GM21717 (cell line): ENCODE results near the gene PLA2G1B.
A peak's percentile ranks its signal among the peaks of the same experiment; 100 is the strongest.
"Not testable (repeated sequence)": the region's sequence is repeated elsewhere in the genome, so short reads cannot be mapped to it uniquely, and the experiment has no call there.

Experiments
- ATAC-seq: cut with Tn5 transposase; IDR thresholded peaks from one replicate; pipeline ENCODE4 v1.9.1; 2021; ENCODE audit warnings: mild to moderate bottlenecking, moderate library complexity; ENCODE audit not compliant: unreplicated experiment

The PLA2G1B gene

DNA sequence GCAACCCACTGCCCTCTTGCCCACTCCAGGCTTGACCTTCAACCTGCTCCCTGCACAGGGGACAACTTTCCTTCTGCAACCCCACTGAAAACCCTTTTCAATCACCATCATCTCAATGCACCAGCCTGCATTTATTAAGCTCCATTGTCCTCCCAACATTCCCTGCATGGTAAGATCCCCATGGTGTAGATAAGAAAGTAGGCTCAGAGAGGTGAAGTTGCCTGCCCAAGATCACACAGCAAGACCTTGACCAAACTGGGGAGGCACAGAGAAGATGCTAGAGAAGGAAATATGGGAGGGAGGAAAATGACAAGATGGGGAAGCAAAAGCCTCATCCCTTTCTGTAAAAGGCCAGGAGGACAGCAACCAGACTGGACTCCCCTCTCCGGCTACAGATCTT is 31.5 kb upstream of the PLA2G1B start:
- no peak for ATAC-seq

DNA sequence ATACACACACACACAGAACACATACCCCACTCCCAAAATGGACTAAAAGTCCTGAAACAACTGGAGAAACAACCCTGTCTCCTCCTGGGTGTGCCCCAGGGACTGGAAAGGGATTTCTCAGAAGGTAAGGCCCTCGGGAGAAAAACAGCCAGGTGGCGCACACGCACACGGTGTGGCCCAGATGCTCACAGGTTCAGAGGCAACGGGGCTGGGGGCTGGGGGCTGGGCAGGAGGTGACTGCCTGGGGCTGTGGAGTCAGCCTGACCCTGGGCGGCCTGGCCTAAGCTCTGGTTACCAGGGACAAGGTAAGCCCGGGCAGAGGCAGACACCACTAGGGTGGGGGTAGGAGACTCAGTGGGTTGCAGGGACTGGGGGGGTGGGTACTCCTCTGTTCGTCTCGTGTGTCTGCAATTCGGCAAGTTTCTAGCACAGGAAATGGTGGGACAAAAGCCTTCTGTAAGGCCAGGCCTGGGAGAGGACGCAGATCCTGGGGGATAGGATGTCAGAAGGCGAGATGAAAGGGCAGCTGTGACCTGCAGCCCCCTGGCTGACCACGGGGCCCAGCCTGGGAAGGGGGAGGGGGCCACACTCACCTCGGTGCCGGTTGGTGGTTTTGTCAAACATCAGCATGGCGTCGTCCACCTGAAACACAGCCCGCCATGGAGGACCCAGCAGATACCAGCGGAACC is 31.0 kb upstream of the PLA2G1B start:
- no peak for ATAC-seq

DNA sequence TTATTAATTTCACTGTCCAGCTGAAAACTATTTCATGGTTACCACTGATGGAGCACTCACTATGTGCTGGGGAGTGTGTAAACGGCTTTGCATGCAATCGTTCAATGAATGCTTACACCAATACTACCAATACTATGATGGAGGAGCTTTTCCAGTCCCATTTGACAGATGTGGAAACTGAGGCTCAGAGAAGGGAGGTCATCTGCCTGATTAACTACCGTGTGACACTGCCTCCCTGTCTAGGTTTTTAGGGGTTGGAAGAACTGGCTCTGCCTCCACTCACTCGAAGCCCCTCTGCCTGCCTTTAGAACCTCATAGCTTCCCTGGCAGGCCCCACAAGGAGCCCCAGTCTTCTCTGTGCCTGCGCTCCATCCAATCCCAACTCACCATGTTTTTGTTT is 29.5 kb upstream of the PLA2G1B start:
- no peak for ATAC-seq

DNA sequence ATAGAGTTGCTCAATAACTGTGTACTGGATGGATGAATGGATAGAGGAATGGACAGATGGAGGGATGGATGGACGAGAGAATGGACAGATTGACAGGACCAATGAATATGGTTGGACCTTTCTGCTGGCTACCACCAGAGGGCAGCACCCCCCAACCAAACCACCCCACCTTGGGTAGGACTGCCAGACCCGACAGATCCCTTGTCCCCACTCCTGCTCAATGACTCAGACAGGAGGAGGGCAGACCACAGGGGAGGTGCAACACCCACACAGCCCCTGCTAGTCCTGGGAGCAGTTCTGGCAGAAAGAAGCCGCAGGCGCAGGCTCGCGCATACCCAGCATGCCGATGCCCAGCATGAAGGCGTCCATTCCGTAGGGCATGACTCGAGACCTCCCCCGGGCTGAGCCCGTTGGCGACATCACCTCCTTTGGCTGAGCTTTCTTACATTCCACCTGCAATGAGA is 29.0 kb upstream of the PLA2G1B start:
- peak; percentile 56 for ATAC-seq

DNA sequence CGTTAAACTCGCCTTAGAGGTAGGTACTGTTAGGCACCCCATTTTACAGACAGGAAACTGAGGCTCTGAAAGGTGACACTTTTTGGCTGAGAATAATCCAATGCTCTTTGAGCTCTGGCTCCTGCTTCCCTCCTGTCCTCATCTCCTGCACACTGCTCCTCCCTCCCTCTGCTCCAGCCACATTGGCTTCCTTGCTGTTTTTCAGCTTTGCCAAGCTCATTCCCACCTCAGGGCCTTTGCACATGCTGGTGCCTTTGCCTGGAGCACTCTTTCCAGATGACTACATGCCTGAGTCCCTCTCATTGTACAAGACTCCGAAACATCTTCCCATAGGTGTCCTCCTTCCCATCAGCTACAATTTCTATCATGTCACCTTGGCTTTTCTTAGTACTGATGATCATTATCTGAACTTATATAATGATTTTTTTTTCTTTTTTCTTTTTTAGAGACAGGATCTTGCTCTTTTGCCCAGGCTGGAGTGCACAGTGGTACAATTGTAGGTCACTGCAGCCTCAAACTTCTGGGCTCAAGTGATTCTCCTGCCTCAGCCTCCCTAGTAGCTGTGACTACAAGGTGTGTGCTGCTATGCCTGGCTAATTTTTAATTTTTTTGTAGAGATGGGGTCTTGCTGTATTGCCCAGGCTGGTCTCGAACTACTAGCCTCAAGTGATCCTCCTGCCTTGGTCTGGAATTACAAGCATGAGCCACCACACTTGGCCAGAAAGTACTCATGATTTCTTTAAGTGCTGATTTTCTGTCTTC is 26.2 kb upstream of the PLA2G1B start:
- ATAC-seq = no peak

DNA sequence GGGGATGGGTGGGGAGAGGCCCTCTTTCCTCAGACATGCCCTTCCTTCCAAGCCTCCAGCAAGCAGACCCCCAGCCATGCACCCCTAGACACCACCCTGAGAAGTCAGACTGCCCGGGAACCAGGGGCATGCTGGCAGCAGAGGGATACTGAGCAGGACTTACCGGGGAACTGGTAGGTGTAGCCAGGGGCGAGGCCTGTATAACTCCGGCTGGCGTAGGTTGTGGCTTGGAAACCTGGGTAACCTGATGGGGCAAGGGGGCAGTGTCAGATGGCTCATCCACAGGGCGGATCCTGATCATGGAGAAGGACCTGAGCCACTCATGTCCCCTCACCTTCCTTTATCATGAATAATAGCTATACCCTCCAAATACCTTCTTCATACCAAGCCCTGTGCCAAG is 25.6 kb upstream of the PLA2G1B start:
- ATAC-seq = no peak

DNA sequence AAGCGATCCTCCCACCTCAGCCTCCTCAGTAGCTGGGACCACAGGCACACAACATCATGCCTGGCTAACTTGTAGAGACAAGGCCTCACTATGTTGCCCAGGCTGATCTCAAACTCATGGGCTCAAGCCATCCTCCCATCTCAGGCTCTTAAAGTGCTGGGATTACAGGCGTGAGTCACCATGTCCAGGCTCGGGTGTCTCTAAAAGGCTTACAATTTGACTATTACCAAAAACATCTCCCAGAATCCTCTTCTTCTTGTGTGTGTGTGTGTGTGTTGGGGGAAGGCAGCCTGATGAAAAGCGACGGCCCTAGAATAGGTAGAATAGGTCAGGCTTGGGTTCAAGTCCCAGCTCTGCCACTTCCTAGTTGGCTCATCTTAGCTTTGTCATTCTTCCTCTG is 24.5 kb upstream of the PLA2G1B start:
- no peak for ATAC-seq

DNA sequence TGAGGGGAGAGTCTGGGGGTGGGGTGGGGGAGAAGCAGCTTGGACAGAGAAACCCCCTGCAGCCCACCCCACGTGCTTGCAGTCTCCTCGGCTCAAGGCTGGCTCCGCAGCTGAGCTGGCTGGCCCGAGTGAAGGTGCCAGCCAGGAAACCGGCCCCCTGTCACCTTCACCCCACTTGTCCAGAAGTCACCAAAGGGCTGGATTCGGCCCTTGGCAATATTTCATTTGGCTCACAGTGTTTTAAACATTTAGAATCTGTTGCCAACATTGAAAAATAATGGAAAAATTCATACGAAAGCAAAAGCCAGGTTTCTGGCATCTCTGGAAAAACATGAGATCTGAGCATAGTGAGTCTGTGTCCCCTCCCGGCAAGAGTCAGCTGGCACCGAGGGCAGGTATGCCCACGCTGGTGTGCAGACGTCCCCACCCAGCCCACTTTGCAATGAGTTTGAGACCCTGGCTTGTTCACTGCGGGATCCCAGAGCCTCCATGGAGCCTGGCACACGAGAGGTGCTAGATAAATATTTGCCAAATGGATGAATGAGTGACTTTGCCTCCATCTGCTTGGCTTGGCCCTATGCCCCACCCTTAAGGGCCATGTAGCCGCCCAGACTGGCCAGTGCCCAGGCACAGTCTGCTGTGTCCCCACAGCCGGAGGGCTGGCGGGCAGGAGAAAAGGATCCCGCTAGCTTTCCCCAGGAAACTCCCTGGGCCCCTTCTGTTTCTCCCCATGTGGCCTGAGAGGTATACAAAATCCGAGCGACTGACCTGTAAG is 23.2 kb upstream of the PLA2G1B start:
- ATAC-seq = no peak

DNA sequence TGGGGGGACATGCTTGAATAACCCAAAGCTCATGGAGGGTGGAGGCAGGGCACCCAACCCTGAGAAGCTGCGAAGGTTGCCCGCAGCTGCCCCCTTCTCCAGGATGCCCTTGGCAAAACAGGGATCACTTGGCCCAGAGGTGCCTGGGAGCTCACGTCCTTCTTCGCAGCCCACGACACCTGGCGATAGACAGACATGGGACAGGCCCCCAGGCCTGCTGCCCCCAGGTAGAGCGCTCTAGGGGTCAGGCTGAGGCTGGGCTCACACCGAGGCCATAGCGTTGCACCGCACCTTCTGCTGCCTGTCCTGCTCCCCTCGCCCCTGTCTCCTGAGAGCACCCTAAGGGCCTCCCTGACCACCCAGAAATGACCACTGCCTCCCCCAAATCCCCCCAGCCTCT is 20.2 kb upstream of the PLA2G1B start:
- ATAC-seq = no peak

DNA sequence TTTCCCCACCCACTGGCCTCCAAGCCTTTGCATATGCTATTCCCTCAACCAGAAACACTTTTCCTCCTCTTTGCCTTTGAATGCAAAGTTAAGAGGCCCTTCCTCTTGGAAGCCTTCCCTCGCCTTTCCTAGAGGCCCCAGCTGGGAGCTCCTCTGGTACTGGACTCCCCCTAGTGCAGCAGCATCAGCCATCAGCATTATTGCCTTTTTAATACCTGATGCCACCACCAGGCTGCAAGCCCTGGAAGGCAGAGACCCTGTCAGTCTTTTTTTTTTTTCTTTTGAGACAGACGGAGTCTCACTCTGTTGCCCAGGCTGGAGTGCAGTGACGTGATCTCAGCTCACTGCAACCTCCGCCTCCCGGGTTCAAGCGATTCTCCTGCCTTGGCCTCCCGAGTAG is 19.1 kb upstream of the PLA2G1B start:
- no peak for ATAC-seq

DNA sequence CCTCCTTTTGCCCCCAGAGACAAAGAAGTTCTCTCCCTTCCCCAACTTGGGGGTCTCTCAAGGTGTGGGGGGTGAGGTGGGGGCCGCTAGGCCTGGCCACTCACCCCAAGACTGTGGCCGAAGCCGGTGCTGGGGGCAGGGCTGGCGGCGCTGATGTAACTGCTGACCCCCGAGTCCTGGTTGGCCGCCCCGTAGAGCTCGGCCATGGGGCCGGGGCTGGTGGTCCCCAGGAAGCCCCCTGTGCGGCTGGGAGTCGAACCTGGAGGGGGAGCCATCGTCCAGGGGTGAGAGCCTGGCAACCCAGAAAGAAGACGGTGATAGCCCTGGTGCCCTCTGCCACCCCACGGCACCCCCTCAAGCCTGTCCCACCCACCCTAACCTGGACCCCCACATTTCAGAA is 18.5 kb upstream of the PLA2G1B start:
- no peak for ATAC-seq

DNA sequence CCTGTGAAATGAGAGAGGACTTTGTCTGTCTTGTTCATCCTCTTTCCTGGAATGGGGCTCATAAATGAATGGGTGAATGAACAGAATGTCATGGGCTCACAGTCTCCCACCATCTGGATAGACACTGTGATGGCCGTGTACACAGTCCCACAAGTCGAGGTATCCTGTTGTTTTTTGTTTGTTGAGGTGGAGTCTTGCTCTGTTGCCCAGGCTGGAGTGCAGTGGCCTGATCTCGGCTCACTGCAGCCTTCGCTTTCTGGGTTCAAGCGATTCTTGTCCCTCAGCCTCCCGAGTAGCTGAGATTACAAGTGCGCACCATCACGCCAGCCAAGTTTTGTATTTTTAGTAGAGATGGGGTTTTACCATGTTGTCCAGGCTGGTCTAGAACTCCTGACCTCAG is 16.1 kb upstream of the PLA2G1B start:
- ATAC-seq = no peak

DNA sequence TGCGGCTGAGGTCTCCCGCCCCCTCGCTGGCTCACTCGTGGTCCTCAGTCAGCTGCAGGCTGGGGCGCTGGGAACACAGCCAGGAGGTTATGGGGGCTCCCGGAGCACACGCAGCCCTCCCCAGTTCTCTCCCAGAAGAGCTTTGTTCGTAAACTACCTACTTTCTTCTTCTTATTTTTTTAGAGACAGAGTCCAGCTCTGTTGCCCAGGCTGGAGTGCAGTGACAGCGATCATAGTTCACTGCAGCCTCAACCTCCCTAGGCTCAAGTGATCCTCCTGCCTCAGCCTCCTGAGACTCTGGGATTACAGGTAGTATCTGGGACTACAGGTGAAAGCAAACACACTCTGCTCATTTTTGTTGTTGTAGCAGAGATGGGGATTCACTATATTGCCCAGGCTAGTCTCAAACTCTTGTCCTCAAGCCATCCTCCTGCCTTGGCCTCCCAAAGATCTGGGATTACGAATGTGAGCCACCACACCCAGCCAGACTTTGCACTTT is 15.5 kb upstream of the PLA2G1B start:
- no peak for ATAC-seq

DNA sequence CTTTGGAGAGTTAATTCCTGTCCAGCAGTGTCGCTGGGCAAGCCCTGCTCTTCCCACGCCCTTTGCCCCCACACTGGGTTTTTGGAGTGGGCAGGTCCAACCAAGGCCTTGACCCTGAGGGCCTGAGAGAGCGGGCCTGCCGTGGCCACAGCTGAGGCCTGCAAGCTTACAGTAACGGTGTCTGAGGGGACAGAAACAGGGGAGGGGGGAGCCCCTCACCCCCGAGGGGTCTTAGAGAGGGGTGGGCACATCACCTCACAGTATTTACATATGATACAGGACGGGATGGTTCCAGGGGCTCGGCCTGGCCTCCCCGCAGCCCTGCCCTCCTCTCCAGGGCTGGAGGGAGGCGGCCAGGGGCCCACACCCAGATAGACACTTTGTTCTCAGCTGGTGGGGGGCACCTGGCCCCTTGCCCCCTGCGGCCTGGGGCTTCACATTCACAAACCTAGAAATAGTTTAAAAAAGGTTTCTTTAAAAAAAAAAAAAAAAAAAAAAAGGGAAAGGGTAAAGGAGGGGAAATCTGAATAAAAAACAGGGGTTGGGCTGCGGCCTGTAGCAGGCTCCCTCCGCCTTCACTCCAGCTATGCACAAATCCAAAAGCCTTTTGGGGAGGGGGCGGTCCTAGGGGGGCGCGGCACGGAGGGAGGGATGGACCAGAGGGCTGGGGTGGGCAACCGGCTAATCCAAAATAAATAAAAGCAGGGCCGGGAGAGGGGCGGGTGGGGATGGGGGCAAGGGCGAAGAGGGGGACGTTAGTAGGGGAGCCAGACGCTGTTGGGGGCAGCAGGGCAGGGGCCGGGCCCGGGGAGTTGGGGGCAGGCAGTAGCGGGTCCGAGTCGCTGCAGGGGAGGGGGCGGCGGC is 14.8 kb upstream of the PLA2G1B start:
- no peak for ATAC-seq

DNA sequence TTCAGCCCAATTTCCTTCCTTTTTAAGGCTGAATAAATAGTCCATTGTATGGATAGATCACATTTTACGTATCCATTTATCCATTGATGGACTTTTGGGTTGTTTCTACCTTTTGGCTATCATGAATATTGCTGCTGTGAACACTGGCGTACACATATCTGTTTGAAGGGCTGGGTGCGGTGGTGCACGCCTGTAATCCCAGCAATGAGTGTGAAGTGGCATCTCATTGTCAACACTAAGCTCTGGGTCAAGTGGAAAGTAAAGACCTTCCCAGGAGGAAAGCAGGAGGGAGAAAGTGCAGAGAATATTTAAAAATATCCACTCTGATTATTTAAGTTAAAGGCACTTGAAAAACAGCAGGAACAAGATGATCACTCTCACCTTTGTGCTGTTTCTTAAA is 11.7 kb upstream of the PLA2G1B start:
- ATAC-seq = no peak

DNA sequence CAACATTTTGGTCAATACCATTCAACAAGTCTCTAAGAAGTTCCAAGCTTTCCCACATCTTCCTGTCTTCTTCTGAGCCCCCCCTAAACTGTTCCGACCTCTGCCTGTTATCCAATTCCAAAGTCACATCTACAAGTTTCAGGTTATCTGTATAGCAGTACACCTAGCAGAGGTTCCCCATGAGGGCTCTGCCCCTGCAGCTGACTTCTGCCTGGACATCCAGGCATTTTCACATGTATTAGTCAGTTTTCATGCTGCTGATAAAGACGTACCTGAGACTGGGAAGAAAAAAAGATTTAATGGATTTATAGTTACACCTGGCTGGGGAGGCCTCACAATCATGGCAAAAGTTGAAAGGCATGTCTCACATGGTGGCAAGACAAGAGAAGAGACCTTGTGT is 10.2 kb upstream of the PLA2G1B start:
- no peak for ATAC-seq

DNA sequence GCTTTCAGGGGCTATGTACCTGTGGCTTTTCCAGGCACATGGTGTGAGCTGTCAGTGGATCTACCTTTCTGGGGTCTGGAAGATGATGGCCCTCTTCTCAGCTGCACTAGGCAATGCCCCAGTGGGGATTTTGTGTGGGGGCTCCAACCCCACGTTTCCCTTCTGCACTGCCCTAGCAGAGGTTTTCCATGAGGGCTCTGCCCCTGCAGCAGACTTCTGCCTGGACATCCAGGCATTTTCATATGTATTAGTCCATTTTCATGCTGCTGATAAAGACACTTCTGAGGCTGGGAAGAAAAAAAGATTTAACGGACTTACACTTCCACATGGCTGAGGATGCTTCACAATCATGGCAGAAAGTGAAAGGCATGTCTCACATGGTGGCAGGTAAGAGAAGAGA is 8.8 kb upstream of the PLA2G1B start:
- ATAC-seq = not testable (repeated sequence)

DNA sequence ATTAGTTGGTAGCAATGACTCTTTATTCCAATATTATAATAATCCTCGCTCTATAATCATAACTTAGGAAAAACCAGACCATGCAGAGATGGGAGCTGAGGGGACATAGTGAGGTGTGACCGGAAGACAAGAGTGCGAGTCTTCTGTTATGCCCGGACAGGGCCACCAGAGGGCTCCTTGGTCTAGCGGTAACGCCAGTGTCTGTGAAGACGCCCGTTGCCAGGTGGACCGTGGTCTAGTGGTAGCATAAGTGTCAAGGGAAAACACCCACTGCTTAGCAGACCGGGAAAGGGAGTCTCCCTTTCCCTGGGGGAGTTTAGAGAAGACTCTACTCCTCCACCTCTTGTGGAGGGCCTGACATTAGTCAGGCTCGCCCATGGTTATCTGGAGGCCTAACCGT is 7.9 kb upstream of the PLA2G1B start:
- not testable (repeated sequence) for ATAC-seq

DNA sequence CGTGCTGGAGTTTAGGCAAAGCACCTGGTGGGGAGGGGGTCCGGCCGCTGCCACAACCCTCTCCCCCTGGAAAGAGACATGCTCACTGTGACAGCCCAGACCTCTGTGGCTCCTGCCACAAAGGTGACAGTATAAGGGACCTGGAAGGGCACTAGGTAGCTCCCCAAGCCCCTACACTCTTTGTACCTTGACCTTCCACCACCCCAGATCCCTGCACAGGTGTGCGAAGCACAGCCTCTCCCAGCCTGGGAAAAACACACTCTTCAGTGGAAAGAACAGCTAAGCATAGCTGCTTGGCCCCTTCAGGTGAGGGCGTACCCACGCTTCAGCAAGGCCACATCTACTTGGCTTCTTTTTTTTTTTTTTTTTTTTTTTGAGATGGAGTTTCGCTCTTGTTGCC is 4.9 kb upstream of the PLA2G1B start:
- no peak for ATAC-seq

DNA sequence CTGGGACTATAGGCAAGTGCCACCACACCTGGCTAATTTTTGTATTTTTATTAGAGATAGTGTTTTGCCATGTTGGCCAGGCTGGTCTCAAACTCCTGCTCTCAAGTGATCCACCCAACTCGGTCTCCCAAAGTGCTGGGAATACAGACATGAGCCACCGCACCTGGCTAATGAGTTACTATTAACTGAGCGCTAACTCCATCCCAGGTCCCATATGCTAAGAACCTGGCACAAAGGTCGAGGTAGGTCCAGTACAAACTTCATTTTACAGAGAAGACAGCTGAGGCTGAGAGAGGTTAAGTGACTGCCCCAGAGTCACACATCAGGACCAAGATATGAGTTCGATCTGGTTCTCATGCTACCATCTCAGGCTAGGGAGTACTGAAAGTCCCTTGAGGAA is 4.5 kb upstream of the PLA2G1B start:
- no peak for ATAC-seq

DNA sequence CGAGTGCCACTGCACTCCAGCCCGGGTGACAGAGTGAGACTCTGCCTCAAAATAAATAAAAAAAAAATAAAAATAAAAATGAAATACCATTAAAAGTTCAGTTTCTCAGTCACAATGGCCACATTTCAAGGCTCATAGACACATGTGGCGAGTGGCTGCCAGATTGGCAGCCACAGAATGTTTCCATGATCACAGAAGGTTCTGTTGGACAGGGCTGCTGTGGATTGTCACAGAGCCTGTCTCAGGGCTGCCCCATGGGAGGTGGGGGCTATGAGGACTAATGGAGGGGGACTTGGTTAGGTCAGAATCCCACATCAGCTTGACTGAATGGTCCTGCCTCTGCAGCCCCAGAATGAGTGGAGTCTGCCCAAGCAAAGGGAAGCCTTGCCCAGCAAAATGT is 3.8 kb upstream of the PLA2G1B start:
- no peak for ATAC-seq
